Measurements from ENCODE around the gene SNRPD3. TPM values are rescaled to one million over a fixed set of nuclear protein-coding genes. Genes with fewer than 3 reads are reported as not detected.

Gene SNRPD3
- total and polyA plus RNA-seq, 8 donors = 75.6 to 153 (median 115) TPM

DNA sequence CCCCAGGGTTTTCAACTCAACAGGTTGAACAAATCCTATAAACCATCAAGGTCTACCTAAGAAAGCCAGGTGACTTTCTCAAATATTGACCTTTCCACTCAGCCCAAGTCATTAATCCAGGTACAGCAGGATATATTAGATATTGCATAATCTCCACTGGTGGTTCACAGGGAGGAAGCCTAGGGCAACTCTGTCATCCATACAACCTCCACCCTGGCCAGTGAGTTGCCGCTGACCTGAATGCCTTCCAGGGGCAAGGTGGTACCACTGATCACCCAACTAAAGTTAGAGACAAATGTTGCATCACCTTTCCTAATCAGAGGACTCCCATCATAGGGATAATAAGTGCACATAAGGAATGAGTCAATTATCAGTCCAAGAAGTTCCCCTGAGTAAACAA, 23.7 kb upstream of the SNRPD3 start:
- Histone ChIP-seq H3K4me3 (no peak overlapping the region), H3K36me3 (no peaks in the 10 kb centered on the region), H3K27me3 (no peaks in the 10 kb centered on the region), H3K4me1 (peaks cover 0 to 15% (median 0%) of the 10 kb centered on the region in 4 donors), H3K27ac (peak overlapping the region in 1 of 5 donors; percentile 42), H3K9me3 (no peaks in the 10 kb centered on the region)
- TF ChIP-seq POLR2AphosphoS5 (IDR thresholded peaks at IDR 0.05) = no peak
- TF ChIP-seq POLR2A (IDR thresholded peaks at IDR 0.05) = no peak
- TF ChIP-seq, protein P1, sequence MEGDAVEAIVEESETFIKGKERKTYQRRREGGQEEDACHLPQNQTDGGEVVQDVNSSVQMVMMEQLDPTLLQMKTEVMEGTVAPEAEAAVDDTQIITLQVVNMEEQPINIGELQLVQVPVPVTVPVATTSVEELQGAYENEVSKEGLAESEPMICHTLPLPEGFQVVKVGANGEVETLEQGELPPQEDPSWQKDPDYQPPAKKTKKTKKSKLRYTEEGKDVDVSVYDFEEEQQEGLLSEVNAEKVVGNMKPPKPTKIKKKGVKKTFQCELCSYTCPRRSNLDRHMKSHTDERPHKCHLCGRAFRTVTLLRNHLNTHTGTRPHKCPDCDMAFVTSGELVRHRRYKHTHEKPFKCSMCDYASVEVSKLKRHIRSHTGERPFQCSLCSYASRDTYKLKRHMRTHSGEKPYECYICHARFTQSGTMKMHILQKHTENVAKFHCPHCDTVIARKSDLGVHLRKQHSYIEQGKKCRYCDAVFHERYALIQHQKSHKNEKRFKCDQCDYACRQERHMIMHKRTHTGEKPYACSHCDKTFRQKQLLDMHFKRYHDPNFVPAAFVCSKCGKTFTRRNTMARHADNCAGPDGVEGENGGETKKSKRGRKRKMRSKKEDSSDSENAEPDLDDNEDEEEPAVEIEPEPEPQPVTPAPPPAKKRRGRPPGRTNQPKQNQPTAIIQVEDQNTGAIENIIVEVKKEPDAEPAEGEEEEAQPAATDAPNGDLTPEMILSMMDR (IDR thresholded peaks at IDR 0.05) = no peak
- peak in 1 of 2 donors; percentile 58 for DNase-seq
- intact Hi-C loops (cut with DNase I; ENCODE audit: low total_unique reads) = no loop called here
- 37 to 70% (median 50%) methylated on average over 1 of the region's 1 CpG for WGBS, 5 donors

DNA sequence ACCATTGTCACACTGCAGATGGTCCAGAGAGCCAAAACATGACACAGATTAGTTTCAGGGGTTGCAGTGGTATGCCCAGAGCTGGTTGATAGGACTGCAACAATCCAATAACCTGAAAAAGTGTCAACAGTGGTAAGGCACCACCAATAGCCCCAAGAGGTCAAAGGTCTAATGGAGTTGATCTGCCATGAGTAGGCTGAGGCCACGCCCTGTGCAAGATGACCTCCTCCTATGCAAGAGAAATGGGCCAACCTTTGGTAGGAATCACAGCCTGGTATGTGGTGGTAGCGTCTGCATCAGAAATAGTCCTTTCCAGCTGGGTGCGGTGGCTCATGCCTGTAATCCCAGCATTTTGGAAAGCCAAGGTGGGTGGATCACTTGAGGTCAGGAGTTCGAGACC, 20.5 kb upstream of the SNRPD3 start:
- peaks cover 7 to 32% (median 18%) of the 10 kb centered on the region in 4 donors for H3K36me3 ChIP-seq
- no peak overlapping the region for H3K4me3 ChIP-seq
- H3K27me3 ChIP-seq = no peaks in the 10 kb centered on the region
- no peak for TF ChIP-seq POLR2A (IDR thresholded peaks at IDR 0.05)
- no peak for TF ChIP-seq POLR2AphosphoS5 (IDR thresholded peaks at IDR 0.05)
- TF ChIP-seq EP300 (IDR thresholded peaks at IDR 0.05) = no peak
- TF ChIP-seq, protein P1 (IDR thresholded peaks at IDR 0.05) = no peak
- H3K27ac ChIP-seq = no peak overlapping the region
- WGBS, 5 donors = 94 to 99% (median 97%) methylated on average over 4 of the region's 4 CpGs
- peaks cover 0 to 10% (median 0%) of the 10 kb centered on the region in 4 donors for H3K4me1 ChIP-seq
- H3K9me3 ChIP-seq = no peaks in the 10 kb centered on the region
- DNase-seq = no peak
- intact Hi-C loops (cut with DNase I; ENCODE audit: low total_unique reads) = no loop called here

DNA sequence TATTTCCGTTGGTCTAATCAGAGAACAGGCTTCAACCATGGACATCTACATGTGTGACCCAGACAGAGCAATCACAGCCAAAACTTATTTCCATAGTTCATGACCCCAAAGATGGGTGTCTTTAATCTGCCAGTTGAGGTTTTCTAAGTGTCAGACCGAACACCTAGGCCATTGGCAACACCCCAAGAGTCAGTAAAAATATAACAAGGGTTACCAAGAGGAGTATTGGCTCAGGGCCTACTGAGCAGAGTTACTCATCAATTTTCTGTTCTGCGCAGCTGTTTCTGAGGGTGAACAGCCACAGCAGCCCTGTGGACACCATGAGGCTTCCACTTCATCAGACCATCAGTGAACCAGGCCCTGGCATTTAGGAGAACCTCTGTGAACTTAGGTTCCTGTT, 19.7 kb upstream of the SNRPD3 start:
- intact Hi-C loops (cut with DNase I; ENCODE audit: low total_unique reads) = no loop called here
- Histone ChIP-seq H3K4me3 (no peak overlapping the region), H3K9me3 (no peaks in the 10 kb centered on the region), H3K4me1 (peaks cover 0 to 10% (median under 1%) of the 10 kb centered on the region in 4 donors), H3K36me3 (peaks cover 14 to 40% (median 25%) of the 10 kb centered on the region in 4 donors), H3K27ac (no peak overlapping the region), H3K27me3 (no peaks in the 10 kb centered on the region)
- no peak for DNase-seq
- TF ChIP-seq EP300 (IDR thresholded peaks at IDR 0.05) (no peak), POLR2A (IDR thresholded peaks at IDR 0.05) (no peak), POLR2AphosphoS5 (IDR thresholded peaks at IDR 0.05) (no peak)
- TF ChIP-seq, protein P1 (IDR thresholded peaks at IDR 0.05) = no peak
- WGBS, 5 donors = 81 to 94% (median 91%) methylated on average over 3 of the region's 3 CpGs

DNA sequence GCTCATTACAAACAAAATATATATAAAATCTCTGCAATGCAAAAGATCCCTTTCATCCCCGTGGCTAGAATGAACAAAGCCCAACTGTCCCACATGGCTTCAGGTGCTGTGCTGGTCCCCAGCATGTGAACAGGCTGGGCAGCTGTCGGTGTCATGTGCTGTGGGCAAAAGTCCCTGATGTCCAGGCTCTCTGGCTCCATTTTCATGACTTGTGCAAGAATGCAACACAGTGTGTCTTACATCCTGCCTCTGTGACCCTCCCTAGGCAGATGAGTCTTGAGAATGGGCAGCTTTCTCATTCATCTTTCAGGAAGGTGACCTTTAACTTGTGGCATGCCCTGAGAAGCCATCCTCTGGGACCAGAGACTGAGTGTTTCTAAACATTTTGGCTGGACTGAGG, 15.3 kb upstream of the SNRPD3 start:
- H3K4me1 ChIP-seq = peaks cover 33 to 45% (median 37%) of the 10 kb centered on the region in 4 donors
- H3K4me3 ChIP-seq = no peak overlapping the region
- TF ChIP-seq POLR2AphosphoS5 (IDR thresholded peaks at IDR 0.05) (no peak), EP300 (IDR thresholded peaks at IDR 0.05) (no peak), POLR2A (IDR thresholded peaks at IDR 0.05) (no peak)
- TF ChIP-seq, protein P1 (IDR thresholded peaks at IDR 0.05) = no peak
- no peaks in the 10 kb centered on the region for H3K9me3 ChIP-seq
- 91 to 100% (median 93%) methylated on average over 2 of the region's 2 CpGs for WGBS, 5 donors
- H3K27me3 ChIP-seq = no peaks in the 10 kb centered on the region
- no peak overlapping the region for H3K27ac ChIP-seq
- intact Hi-C loops (cut with DNase I; ENCODE audit: low total_unique reads) = no loop called here
- H3K36me3 ChIP-seq = peaks cover 43 to 77% (median 69%) of the 10 kb centered on the region in 4 donors
- DNase-seq = no peak

All from stomach (tissue), 9 donors.